ENCODE measurements around the gene FAM110A. TPM values are rescaled to one million over a fixed set of nuclear protein-coding genes. Genes with fewer than 3 reads are reported as not detected.
"Not testable (repeated sequence)": the region's sequence is repeated elsewhere in the genome, so short reads cannot be mapped to it uniquely, and the experiment has no call there.

The FAM110A gene
- total RNA-seq, 1 donor from 2014 or later = 152 TPM

GRCh38 chr20:846894-847278 lies 13.4 kb downstream of the FAM110A start:
- Mint-ChIP-seq H3K27ac (ENCODE audit: unreplicated experiment) (peak overlapping the region; percentile 98), H3K4me3 (ENCODE audit: unreplicated experiment) (peak overlapping the region; percentile 98), H3K9me3 (ENCODE audit: unreplicated experiment) (peaks cover 21% of the 10 kb centered on the region), H3K4me1 (ENCODE audit: low read depth, unreplicated experiment) (peaks cover 17% of the 10 kb centered on the region), H3K36me3 (ENCODE audit: unreplicated experiment) (peaks cover 8% of the 10 kb centered on the region), H3K27me3 (ENCODE audit: unreplicated experiment) (peaks cover 15% of the 10 kb centered on the region)
- no peak for DNase-seq
- no peak for TF ChIP-seq CTCF (IDR thresholded peaks at IDR 0.05; ENCODE audit: partially characterized antibody, unreplicated experiment)

DNA sequence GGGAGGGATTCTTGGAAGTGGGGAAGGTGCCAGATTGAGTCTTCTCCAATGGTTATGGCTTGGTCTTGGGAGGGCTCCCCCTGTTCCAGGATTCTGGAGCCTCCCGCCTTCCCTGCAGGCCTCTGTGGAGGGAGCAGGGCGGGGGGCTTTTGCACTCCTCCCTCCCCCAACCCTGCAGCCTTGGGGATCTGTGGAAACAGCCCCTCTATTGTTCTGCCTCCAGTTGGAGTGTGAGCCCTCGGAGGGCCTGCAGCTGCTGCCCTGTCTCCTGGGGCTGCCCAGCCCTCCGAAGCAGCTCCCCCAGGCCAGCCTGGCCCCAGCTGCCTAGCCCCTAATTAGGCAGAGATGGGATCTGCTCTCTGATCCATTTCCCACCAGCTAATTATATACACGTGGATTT lies 14.7 kb downstream of the FAM110A start:
- peaks cover 20% of the 10 kb centered on the region for H3K9me3 Mint-ChIP-seq (ENCODE audit: unreplicated experiment)
- H3K36me3 Mint-ChIP-seq (ENCODE audit: unreplicated experiment) = peaks cover 10% of the 10 kb centered on the region
- no peak for TF ChIP-seq CTCF (IDR thresholded peaks at IDR 0.05; ENCODE audit: partially characterized antibody, unreplicated experiment)
- peak overlapping the region; percentile 98 for H3K27ac Mint-ChIP-seq (ENCODE audit: unreplicated experiment)
- peak overlapping the region; percentile 98 for H3K4me3 Mint-ChIP-seq (ENCODE audit: unreplicated experiment)
- DNase-seq = peak; percentile 71
- peaks cover 15% of the 10 kb centered on the region for H3K4me1 Mint-ChIP-seq (ENCODE audit: low read depth, unreplicated experiment)
- H3K27me3 Mint-ChIP-seq (ENCODE audit: unreplicated experiment) = peaks cover 15% of the 10 kb centered on the region

GRCh38 chr20:848731-849130 lies 15.2 kb downstream of the FAM110A start:
- peaks cover 15% of the 10 kb centered on the region for H3K4me1 Mint-ChIP-seq (ENCODE audit: low read depth, unreplicated experiment)
- H3K36me3 Mint-ChIP-seq (ENCODE audit: unreplicated experiment) = peaks cover 12% of the 10 kb centered on the region
- H3K27ac Mint-ChIP-seq (ENCODE audit: unreplicated experiment) = peak overlapping the region; percentile 98
- peaks cover 20% of the 10 kb centered on the region for H3K9me3 Mint-ChIP-seq (ENCODE audit: unreplicated experiment)
- peak overlapping the region; percentile 98 for H3K4me3 Mint-ChIP-seq (ENCODE audit: unreplicated experiment)
- H3K27me3 Mint-ChIP-seq (ENCODE audit: unreplicated experiment) = peaks cover 14% of the 10 kb centered on the region
- DNase-seq = not testable (repeated sequence)

DNA sequence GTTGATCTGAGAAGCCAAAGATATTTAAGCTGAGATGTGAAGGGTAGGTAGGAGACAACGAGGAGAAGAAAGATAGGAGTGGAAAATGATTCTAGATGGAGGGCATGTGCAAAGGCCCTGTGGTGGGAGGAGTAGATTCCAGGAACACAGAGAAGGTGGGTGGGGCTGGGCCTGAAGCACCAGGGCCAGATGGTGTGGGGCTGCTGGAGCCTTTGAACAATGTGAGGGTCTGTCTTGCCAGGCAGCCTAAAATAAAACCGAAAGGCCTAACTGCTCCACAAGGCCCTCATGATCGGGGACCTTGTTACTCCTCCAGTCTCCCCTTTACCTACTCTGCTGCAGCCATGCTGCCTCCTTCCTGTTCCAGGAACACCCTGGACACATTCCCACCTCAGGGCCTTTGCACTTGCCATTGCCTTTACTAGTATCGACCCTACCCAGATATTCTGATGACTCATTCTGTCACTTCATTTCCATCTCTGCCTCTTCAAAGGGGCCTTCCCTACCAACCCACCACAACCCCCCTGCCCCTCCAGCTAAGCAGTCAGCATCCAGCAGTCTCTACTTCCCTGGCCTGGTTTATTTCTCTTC lies 20.0 kb downstream of the FAM110A start:
- no peak overlapping the region for H3K27ac Mint-ChIP-seq (ENCODE audit: unreplicated experiment)
- peaks cover 8% of the 10 kb centered on the region for H3K4me1 Mint-ChIP-seq (ENCODE audit: low read depth, unreplicated experiment)
- peaks cover 9% of the 10 kb centered on the region for H3K36me3 Mint-ChIP-seq (ENCODE audit: unreplicated experiment)
- DNase-seq = no peak
- H3K4me3 Mint-ChIP-seq (ENCODE audit: unreplicated experiment) = no peak overlapping the region
- peaks cover 5% of the 10 kb centered on the region for H3K27me3 Mint-ChIP-seq (ENCODE audit: unreplicated experiment)
- peaks cover 7% of the 10 kb centered on the region for H3K9me3 Mint-ChIP-seq (ENCODE audit: unreplicated experiment)
- no peak for TF ChIP-seq CTCF (IDR thresholded peaks at IDR 0.05; ENCODE audit: partially characterized antibody, unreplicated experiment)

- peaks cover 5% of the 10 kb centered on the region for H3K27me3 Mint-ChIP-seq (ENCODE audit: unreplicated experiment)
- H3K9me3 Mint-ChIP-seq (ENCODE audit: unreplicated experiment) = peaks cover 7% of the 10 kb centered on the region
- no peak overlapping the region for H3K4me3 Mint-ChIP-seq (ENCODE audit: unreplicated experiment)
- peak overlapping the region; percentile 79 for H3K27ac Mint-ChIP-seq (ENCODE audit: unreplicated experiment)
- no peak for TF ChIP-seq CTCF (IDR thresholded peaks at IDR 0.05; ENCODE audit: partially characterized antibody, unreplicated experiment)
- peaks cover 9% of the 10 kb centered on the region for H3K36me3 Mint-ChIP-seq (ENCODE audit: unreplicated experiment)
- H3K4me1 Mint-ChIP-seq (ENCODE audit: low read depth, unreplicated experiment) = peaks cover 7% of the 10 kb centered on the region
- no peak for DNase-seq
These were observed 21.1 kb downstream of the FAM110A start for GRCh38 chr20:854601-855000.

All from glutamatergic neuron (in vitro differentiated cells).